ENCODE data around the gene SLC17A8. TPM values are rescaled to one million over a fixed set of nuclear protein-coding genes. Genes with fewer than 3 reads are reported as not detected.

Gene SLC17A8
- total and polyA plus RNA-seq, 2 donors (not counting 3 experiments of a cell fraction or from before 2014, with no cell fraction given), result not detected

DNA sequence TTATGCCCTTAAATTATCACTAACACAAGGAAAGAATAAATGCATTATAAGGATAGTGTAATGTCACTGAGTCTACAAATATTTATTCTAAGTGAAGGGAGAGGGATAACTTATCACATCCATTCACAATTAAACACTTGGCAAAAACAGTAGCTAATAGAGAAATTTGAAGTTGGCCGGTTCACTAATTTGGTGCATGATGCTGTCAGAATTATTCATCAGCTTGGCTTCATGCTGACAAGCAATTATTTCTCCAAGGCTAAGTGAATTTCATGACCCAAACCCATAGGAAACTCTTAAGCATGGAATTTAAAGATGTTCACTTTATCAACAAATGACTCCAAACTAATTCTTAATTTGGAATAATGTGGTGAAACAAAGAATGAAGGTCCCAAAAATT, 91.8 kb downstream of the SLC17A8 start:
- no TSS peak for BruUV-seq (replicated peaks)
- no peak overlapping the region for H3K4me3 ChIP-seq (replicated peaks in 1 of 3; ENCODE audit: insufficient read depth in 1 of 3, low read depth in 1 of 3, low read length in 3 of 3)
- H3K36me3 ChIP-seq (ENCODE audit: control insufficient read depth in 2 of 2, extremely low read depth in 1 of 2, insufficient read depth in 2 of 2, low read length in 2 of 2), result no peaks in the 10 kb centered on the region
- no peak for DNase-seq (ENCODE audit: low read depth, low spot score)
- no peaks in the 10 kb centered on the region for H3K9me1 ChIP-seq (replicated peaks; ENCODE audit: control insufficient read depth, extremely low read depth, insufficient read depth, low read length)
- H4K20me1 ChIP-seq (replicated peaks; ENCODE audit: control insufficient read depth, extremely low read depth, insufficient read depth, low read length), result no peaks in the 10 kb centered on the region
- no peak overlapping the region for H3K4me2 ChIP-seq (ENCODE audit: insufficient read depth, low read length)
- H3K27me3 ChIP-seq (ENCODE audit: control insufficient read depth in 2 of 2, insufficient read depth in 2 of 2, low read length in 2 of 2), result no peaks in the 10 kb centered on the region
- intact Hi-C loops (cut with micrococcal nuclease) (no loop called here), dilution Hi-C loops (cut with MboI; ENCODE audit: extremely low pct_ligation_motif_present, low sequenced_read_pairs) (no loop called here)
- no peak overlapping the region for H3K9ac ChIP-seq (replicated peaks; ENCODE audit: extremely low read depth, insufficient read depth, low read length)
- H2AFZ ChIP-seq (ENCODE audit: low read depth, low read length), result no peak overlapping the region
- TF ChIP-seq EZH2 (IDR thresholded peaks at IDR 0.05; ENCODE audit: borderline replicate concordance, low read depth, low read length, severe bottlenecking) (no peak), POLR2A (IDR thresholded peaks at IDR 0.05; ENCODE audit: low read depth, low read length) (no peak), POLR2AphosphoS5 (IDR thresholded peaks at IDR 0.05; ENCODE audit: insufficient read depth, low read depth, low read length) (no peak), FOS (IDR thresholded peaks at IDR 0.05; ENCODE audit: borderline replicate concordance, insufficient read depth, low read length) (no peak), GATA2 (IDR thresholded peaks at IDR 0.05; ENCODE audit: insufficient read depth, insufficient read length, low read depth, low read length) (no peak), MYC (IDR thresholded peaks at IDR 0.05; ENCODE audit: low read depth, low read length) (no peak), JUN (IDR thresholded peaks at IDR 0.05; ENCODE audit: borderline replicate concordance, insufficient read depth, insufficient read length, low read depth) (no peak)
- TF ChIP-seq, protein P1, sequence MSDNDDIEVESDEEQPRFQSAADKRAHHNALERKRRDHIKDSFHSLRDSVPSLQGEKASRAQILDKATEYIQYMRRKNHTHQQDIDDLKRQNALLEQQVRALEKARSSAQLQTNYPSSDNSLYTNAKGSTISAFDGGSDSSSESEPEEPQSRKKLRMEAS (IDR thresholded peaks at IDR 0.05; ENCODE audit: insufficient read depth, insufficient read length), result no peak
- TF ChIP-seq, protein P2, sequence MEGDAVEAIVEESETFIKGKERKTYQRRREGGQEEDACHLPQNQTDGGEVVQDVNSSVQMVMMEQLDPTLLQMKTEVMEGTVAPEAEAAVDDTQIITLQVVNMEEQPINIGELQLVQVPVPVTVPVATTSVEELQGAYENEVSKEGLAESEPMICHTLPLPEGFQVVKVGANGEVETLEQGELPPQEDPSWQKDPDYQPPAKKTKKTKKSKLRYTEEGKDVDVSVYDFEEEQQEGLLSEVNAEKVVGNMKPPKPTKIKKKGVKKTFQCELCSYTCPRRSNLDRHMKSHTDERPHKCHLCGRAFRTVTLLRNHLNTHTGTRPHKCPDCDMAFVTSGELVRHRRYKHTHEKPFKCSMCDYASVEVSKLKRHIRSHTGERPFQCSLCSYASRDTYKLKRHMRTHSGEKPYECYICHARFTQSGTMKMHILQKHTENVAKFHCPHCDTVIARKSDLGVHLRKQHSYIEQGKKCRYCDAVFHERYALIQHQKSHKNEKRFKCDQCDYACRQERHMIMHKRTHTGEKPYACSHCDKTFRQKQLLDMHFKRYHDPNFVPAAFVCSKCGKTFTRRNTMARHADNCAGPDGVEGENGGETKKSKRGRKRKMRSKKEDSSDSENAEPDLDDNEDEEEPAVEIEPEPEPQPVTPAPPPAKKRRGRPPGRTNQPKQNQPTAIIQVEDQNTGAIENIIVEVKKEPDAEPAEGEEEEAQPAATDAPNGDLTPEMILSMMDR (IDR thresholded peaks at IDR 0.05; ENCODE audit: extremely low read depth in 1 of 2, insufficient read depth in 1 of 2, low read depth in 1 of 2, low read length in 2 of 2), result no peak
- no peak for FAIRE-seq
- no peak overlapping the region for H3K27ac ChIP-seq (ENCODE audit: insufficient read depth, low read depth, low read length)
- no peaks in the 10 kb centered on the region for H3K79me2 ChIP-seq (ENCODE audit: control insufficient read depth, insufficient read depth, low read length)
- CTCF ChIA-PET, result no interaction called here
- no peaks in the 10 kb centered on the region for H3K9me3 ChIP-seq (replicated peaks; ENCODE audit: control insufficient read depth, insufficient read depth, low read length)
- no peaks in the 10 kb centered on the region for H3K4me1 ChIP-seq (ENCODE audit: control insufficient read depth, extremely low read depth, insufficient read depth, low read length)
- POLR2A ChIA-PET, result no interaction called here

All from endothelial cell of umbilical vein (primary cell).